Colon (tissue), 2 donors: ENCODE measurements around the gene NBPF4.
"Not testable (repeated sequence)": the region's sequence is repeated elsewhere in the genome, so short reads cannot be mapped to it uniquely, and the experiment has no call there.

Experiments used
- FAIRE-seq: peaks from 2 replicates; lab custom pipeline; 2012; peaks lifted over from hg19 to GRCh38; lab: Jason Lieb, UNC
- donor health status: control.
- donor health status: control.

The NBPF4 gene

GRCh38 chr1:108243976-108244375 is at the start of gene NBPF4:
Gene NBPF4, minus strand, starts transcription at chr1:108244076. Its CDS starts 315 bp downstream, at chr1:108243761.
- not testable (repeated sequence) for FAIRE-seq

- not testable (repeated sequence) for FAIRE-seq
Measured at GRCh38 chr1:108282528-108283257, 38.8 kb upstream of the NBPF4 start.

GRCh38 chr1:108272485-108273327 is 28.8 kb upstream of the NBPF4 start:
- not testable (repeated sequence) for FAIRE-seq

GRCh38 chr1:108267097-108267496 is 23.2 kb upstream of the NBPF4 start:
- FAIRE-seq: peak; percentile 98

- FAIRE-seq: not testable (repeated sequence)
Measured at GRCh38 chr1:108261967-108262366, 18.1 kb upstream of the NBPF4 start.

- FAIRE-seq: not testable (repeated sequence)
Measured at GRCh38 chr1:108261519-108261918, 17.6 kb upstream of the NBPF4 start.

- FAIRE-seq: not testable (repeated sequence)
Measured at GRCh38 chr1:108260578-108261259, 16.8 kb upstream of the NBPF4 start.

GRCh38 chr1:108255426-108255825 is 11.6 kb upstream of the NBPF4 start:
- FAIRE-seq: not testable (repeated sequence)

- not testable (repeated sequence) for FAIRE-seq
Measured at GRCh38 chr1:108239426-108239825, 4.5 kb downstream of the NBPF4 start.

- not testable (repeated sequence) for FAIRE-seq
Measured at GRCh38 chr1:108235308-108235707, 8.6 kb downstream of the NBPF4 start.

- FAIRE-seq: not testable (repeated sequence)
Measured at GRCh38 chr1:108232183-108232582, 11.7 kb downstream of the NBPF4 start.

GRCh38 chr1:108229976-108230375 is 13.9 kb downstream of the NBPF4 start:
- not testable (repeated sequence) for FAIRE-seq

GRCh38 chr1:108227772-108228171 is 16.1 kb downstream of the NBPF4 start:
- not testable (repeated sequence) for FAIRE-seq

GRCh38 chr1:108226855-108227254 is 17.0 kb downstream of the NBPF4 start:
- FAIRE-seq: not testable (repeated sequence)

GRCh38 chr1:108223226-108223625 is 20.6 kb downstream of the NBPF4 start:
- not testable (repeated sequence) for FAIRE-seq

GRCh38 chr1:108217515-108218174 is 26.2 kb downstream of the NBPF4 start:
- FAIRE-seq: not testable (repeated sequence)

GRCh38 chr1:108217007-108217406 is 26.9 kb downstream of the NBPF4 start:
- not testable (repeated sequence) for FAIRE-seq

- FAIRE-seq: not testable (repeated sequence)
Measured at GRCh38 chr1:108216028-108216890, 27.6 kb downstream of the NBPF4 start.

GRCh38 chr1:108214641-108215465 is 29.0 kb downstream of the NBPF4 start:
- FAIRE-seq: peak; percentile 91

GRCh38 chr1:108211014-108211413 is 32.9 kb downstream of the NBPF4 start:
- FAIRE-seq: no peak
